ENCODE measurements around the gene RERE. TPM values are rescaled to one million over a fixed set of nuclear protein-coding genes. Genes with fewer than 3 reads are reported as not detected.
"Not testable (repeated sequence)": the region's sequence is repeated elsewhere in the genome, so short reads cannot be mapped to it uniquely, and the experiment has no call there.

RERE gene
- polyA plus RNA-seq, 6 donors from 2014 or later = 10.7 to 50.1 (median 22.3) TPM

- no peak for DNase-seq
- H3K4me1 Mint-ChIP-seq = peaks cover 31 to 54% (median 47%) of the 10 kb centered on the region in 3 donors
- no peaks in the 10 kb centered on the region for H3K27me3 Mint-ChIP-seq
- peaks cover 0 to 3% (median 0%) of the 10 kb centered on the region in 7 donors for H3K9me3 Mint-ChIP-seq
- H3K36me3 Mint-ChIP-seq = peaks cover 8 to 16% of the 10 kb centered on the region in 2 donors
- no peak overlapping the region for H3K4me3 Mint-ChIP-seq
- H3K27ac Mint-ChIP-seq = peak overlapping the region in 1 of 6 donors; percentile 12
- no peak for ATAC-seq (ENCODE audit: low read depth in 2 of 2)
Measured at GRCh38 chr1:8595332-8595731, 222.1 kb downstream of the RERE start.

- H3K27me3 Mint-ChIP-seq; ATAC-seq (ENCODE audit: low read depth in 2 of 2); DNase-seq; H3K9me3 Mint-ChIP-seq; H3K4me3 Mint-ChIP-seq: not testable (repeated sequence)
- Mint-ChIP-seq H3K36me3 (peaks cover 0 to 11% of the 10 kb centered on the region in 2 donors), H3K27ac (peak overlapping the region in 1 of 6 donors; percentile 67), H3K4me1 (peaks cover 31 to 60% (median 51%) of the 10 kb centered on the region in 3 donors)
Measured at GRCh38 chr1:8593292-8593691, 224.1 kb downstream of the RERE start.

GRCh38 chr1:8591569-8591968, 225.9 kb downstream of the RERE start:
- Mint-ChIP-seq H3K27me3 (no peaks in the 10 kb centered on the region), H3K4me3 (no peak overlapping the region), H3K4me1 (peaks cover 40 to 64% (median 63%) of the 10 kb centered on the region in 3 donors), H3K9me3 (peaks cover 0 to 3% (median 0%) of the 10 kb centered on the region in 7 donors), H3K36me3 (peaks cover 0 to 11% of the 10 kb centered on the region in 2 donors), H3K27ac (peak overlapping the region in 2 of 6 donors; percentile 4 to 44)
- DNase-seq (no peak), ATAC-seq (ENCODE audit: low read depth in 2 of 2) (no peak)

GRCh38 chr1:8590721-8591351, 226.6 kb downstream of the RERE start:
- Mint-ChIP-seq H3K4me3 (peak overlapping the region in 1 of 8 donors; percentile 42), H3K27ac (peak overlapping the region in 4 of 6 donors; percentile 17 to 80 (median 32)), H3K4me1 (peaks cover 36 to 60% (median 59%) of the 10 kb centered on the region in 3 donors), H3K9me3 (peaks cover 0 to 3% (median 0%) of the 10 kb centered on the region in 7 donors), H3K27me3 (no peaks in the 10 kb centered on the region), H3K36me3 (peaks cover 0 to 11% of the 10 kb centered on the region in 2 donors)
- ATAC-seq (ENCODE audit: low read depth in 2 of 2) (no peak), DNase-seq (no peak)

GRCh38 chr1:8589571-8589970, 227.9 kb downstream of the RERE start:
- Mint-ChIP-seq H3K4me1 (peaks cover 36 to 59% (median 57%) of the 10 kb centered on the region in 3 donors), H3K27ac (peak overlapping the region in 4 of 6 donors; percentile 56 to 84 (median 64)), H3K36me3 (peaks cover 0 to 12% of the 10 kb centered on the region in 2 donors), H3K4me3 (peak overlapping the region in 1 of 8 donors; percentile 22), H3K27me3 (no peaks in the 10 kb centered on the region), H3K9me3 (peaks cover 0 to 3% (median 0%) of the 10 kb centered on the region in 7 donors)
- no peak for DNase-seq
- no peak for ATAC-seq (ENCODE audit: low read depth in 2 of 2)

GRCh38 chr1:8587784-8588183, 229.7 kb downstream of the RERE start:
- H3K9me3 Mint-ChIP-seq = no peaks in the 10 kb centered on the region
- DNase-seq (no peak), ATAC-seq (ENCODE audit: low read depth in 2 of 2) (no peak)
- H3K36me3 Mint-ChIP-seq = peaks cover 0 to 5% of the 10 kb centered on the region in 2 donors
- H3K27ac Mint-ChIP-seq = peak overlapping the region in 5 of 6 donors; percentile 2 to 78 (median 8)
- H3K4me3 Mint-ChIP-seq = no peak overlapping the region
- H3K27me3 Mint-ChIP-seq = no peaks in the 10 kb centered on the region
- H3K4me1 Mint-ChIP-seq = peaks cover 39 to 64% (median 59%) of the 10 kb centered on the region in 3 donors

- peaks cover 0 to 4% of the 10 kb centered on the region in 2 donors for H3K36me3 Mint-ChIP-seq
- DNase-seq = no peak
- H3K9me3 Mint-ChIP-seq = no peaks in the 10 kb centered on the region
- H3K27ac Mint-ChIP-seq = peak overlapping the region in 1 of 6 donors; percentile 43
- no peak overlapping the region for H3K4me3 Mint-ChIP-seq
- no peaks in the 10 kb centered on the region for H3K27me3 Mint-ChIP-seq
- ATAC-seq (ENCODE audit: low read depth in 2 of 2) = no peak
- H3K4me1 Mint-ChIP-seq = peaks cover 31 to 59% (median 52%) of the 10 kb centered on the region in 3 donors
Measured at GRCh38 chr1:8586438-8586837, 231.0 kb downstream of the RERE start.

GRCh38 chr1:8584316-8584715, 233.1 kb downstream of the RERE start:
- Mint-ChIP-seq H3K4me3 (no peak overlapping the region), H3K27ac (peak overlapping the region in 2 of 6 donors; percentile 24 to 30), H3K36me3 (peaks cover 0 to 4% of the 10 kb centered on the region in 2 donors), H3K27me3 (no peaks in the 10 kb centered on the region), H3K9me3 (no peaks in the 10 kb centered on the region), H3K4me1 (peaks cover 20 to 53% (median 42%) of the 10 kb centered on the region in 3 donors)
- DNase-seq (no peak), ATAC-seq (ENCODE audit: low read depth in 2 of 2) (no peak)

GRCh38 chr1:8583031-8583430, 234.4 kb downstream of the RERE start:
- no peaks in the 10 kb centered on the region for H3K9me3 Mint-ChIP-seq
- ATAC-seq (ENCODE audit: low read depth in 2 of 2) (no peak), DNase-seq (no peak)
- peak overlapping the region in 2 of 6 donors; percentile 23 to 78 for H3K27ac Mint-ChIP-seq
- H3K4me3 Mint-ChIP-seq = no peak overlapping the region
- no peaks in the 10 kb centered on the region for H3K27me3 Mint-ChIP-seq
- peaks cover 0 to 6% of the 10 kb centered on the region in 2 donors for H3K36me3 Mint-ChIP-seq
- peaks cover 16 to 43% (median 31%) of the 10 kb centered on the region in 3 donors for H3K4me1 Mint-ChIP-seq

- H3K27ac Mint-ChIP-seq = peak overlapping the region in 1 of 6 donors; percentile 44
- no peak for ATAC-seq (ENCODE audit: low read depth in 2 of 2)
- no peaks in the 10 kb centered on the region for H3K9me3 Mint-ChIP-seq
- H3K27me3 Mint-ChIP-seq = no peaks in the 10 kb centered on the region
- peaks cover 11 to 13% of the 10 kb centered on the region in 2 donors for H3K36me3 Mint-ChIP-seq
- no peak overlapping the region for H3K4me3 Mint-ChIP-seq
- H3K4me1 Mint-ChIP-seq = peaks cover 14 to 32% (median 18%) of the 10 kb centered on the region in 3 donors
- no peak for DNase-seq
Measured at GRCh38 chr1:8580566-8580965, 236.9 kb downstream of the RERE start.

GRCh38 chr1:8578936-8579335, 238.5 kb downstream of the RERE start:
- Mint-ChIP-seq H3K36me3 (peaks cover 9 to 11% of the 10 kb centered on the region in 2 donors), H3K27me3 (no peaks in the 10 kb centered on the region), H3K4me3 (no peak overlapping the region), H3K27ac (no peak overlapping the region), H3K4me1 (peaks cover 15 to 24% (median 15%) of the 10 kb centered on the region in 3 donors), H3K9me3 (no peaks in the 10 kb centered on the region)
- no peak for DNase-seq
- ATAC-seq (ENCODE audit: low read depth in 2 of 2) = no peak

GRCh38 chr1:8578132-8578877, 239.1 kb downstream of the RERE start:
- ATAC-seq (ENCODE audit: low read depth in 2 of 2) = no peak
- DNase-seq = no peak
- peak overlapping the region in 1 of 6 donors; percentile 87 for H3K27ac Mint-ChIP-seq
- no peak overlapping the region for H3K4me3 Mint-ChIP-seq
- H3K4me1 Mint-ChIP-seq = peaks cover 16 to 21% (median 17%) of the 10 kb centered on the region in 3 donors
- H3K36me3 Mint-ChIP-seq = peaks cover 9 to 11% of the 10 kb centered on the region in 2 donors
- H3K9me3 Mint-ChIP-seq = no peaks in the 10 kb centered on the region
- no peaks in the 10 kb centered on the region for H3K27me3 Mint-ChIP-seq

GRCh38 chr1:8574985-8575384, 242.5 kb downstream of the RERE start:
- Mint-ChIP-seq H3K36me3 (peaks cover 9 to 11% of the 10 kb centered on the region in 2 donors), H3K4me3 (no peak overlapping the region), H3K4me1 (peaks cover 24 to 31% (median 27%) of the 10 kb centered on the region in 3 donors), H3K9me3 (no peaks in the 10 kb centered on the region), H3K27me3 (no peaks in the 10 kb centered on the region), H3K27ac (peak overlapping the region in 1 of 6 donors; percentile 81)
- no peak for ATAC-seq (ENCODE audit: low read depth in 2 of 2)
- DNase-seq = no peak

All from naive B cell (primary cell).